AG04450 (cell line): Measurements from ENCODE around the gene FMNL2. TPM values are rescaled to one million over a fixed set of nuclear protein-coding genes. Genes with fewer than 3 reads are reported as not detected.

ENCODE experiments used
- CTCF ChIA-PET: fragments of 300-600, 350-600 bp; formaldehyde crosslinking; extraction: SDS; loops from one replicate; lab custom pipeline; 2022; ENCODE audit warnings: antibody characterized with exemption, inconsistent platforms; lab: Charles Lee
- POLR2A ChIA-PET: fragments of 350-600 bp; formaldehyde crosslinking; extraction: SDS; loops from one replicate; lab custom pipeline; 2021; ENCODE audit warnings: antibody characterized with exemption, inconsistent platforms; lab: Yijun Ruan, JAX
- DNase-seq: peaks from one replicate; pipeline ENCODE4 v3.0.0-alpha.2; 2011; ENCODE audit warnings: low read depth, low spot score
- H3K27ac ChIP-seq: one replicate; pipeline ENCODE4 v1.5.1; 2012; ENCODE audit warnings: low read depth, low read length, control low read depth
- H3K27me3 ChIP-seq: one replicate; pipeline ENCODE4 v1.6.0; 2012; ENCODE audit warnings: low read length; ENCODE audit not compliant: control insufficient read depth, insufficient read depth
- H3K4me3 ChIP-seq: 2 replicates; pipeline ENCODE4 v1.5.1; 2011; ENCODE audit warnings: mild to moderate bottlenecking, low read depth, low read length, control low read depth
- H3K9me3 ChIP-seq: 2 replicates; pipeline ENCODE4 v1.5.1; 2012; ENCODE audit warnings: low read length; ENCODE audit not compliant: control insufficient read depth, insufficient read depth
- CTCF ChIP-seq: IDR thresholded peaks from 2 replicates; pipeline ENCODE4 v1.5.1; 2011; ENCODE audit warnings: low read depth, low read length, control low read depth, inconsistent platforms
- polyA plus RNA-seq: library from polyadenylated mRNA; depleted of rRNA; stranded (reverse); fragments of >200 nt; gene quantifications from 2 replicates; pipeline ENCODE4 v1.2.3, GENCODE V29; 2011

The FMNL2 gene
- polyA plus RNA-seq, 1 experiment: 22.0 TPM

GRCh38 chr2:152430876-152431275, 95.9 kb downstream of the FMNL2 start:
- Histone ChIP-seq H3K27me3 (no peaks in the 10 kb centered on the region), H3K9me3 (no peaks in the 10 kb centered on the region), H3K4me3 (no peak overlapping the region), H3K27ac (no peak overlapping the region)
- POLR2A ChIA-PET: no interaction called here
- no peak for DNase-seq
- CTCF ChIA-PET: no interaction called here
- no peak for TF ChIP-seq CTCF

- Histone ChIP-seq H3K27ac (no peak overlapping the region), H3K27me3 (no peaks in the 10 kb centered on the region), H3K9me3 (no peaks in the 10 kb centered on the region), H3K4me3 (no peak overlapping the region)
- ChIA-PET CTCF (no interaction called here), POLR2A (no interaction called here)
- DNase-seq: no peak
- no peak for TF ChIP-seq CTCF
Measured at GRCh38 chr2:152431370-152432098, 96.6 kb downstream of the FMNL2 start.

- H3K27me3 ChIP-seq: no peaks in the 10 kb centered on the region
- no peak overlapping the region for H3K4me3 ChIP-seq
- POLR2A ChIA-PET: interaction anchor here (0.7 kb wide), 1 partner anchor 189 kb away, joined by 3 read pairs; no protein-coding TSS in a partner anchor
- CTCF ChIA-PET: no interaction called here
- no peak for DNase-seq
- no peak overlapping the region for H3K27ac ChIP-seq
- H3K9me3 ChIP-seq: no peaks in the 10 kb centered on the region
- TF ChIP-seq CTCF: no peak
Measured at GRCh38 chr2:152432206-152432653, 97.3 kb downstream of the FMNL2 start.

- Histone ChIP-seq H3K27me3 (no peaks in the 10 kb centered on the region), H3K9me3 (no peaks in the 10 kb centered on the region), H3K27ac (no peak overlapping the region), H3K4me3 (no peak overlapping the region)
- no peak for TF ChIP-seq CTCF
- ChIA-PET CTCF (no interaction called here), POLR2A (interaction anchor here (0.7 kb wide), 1 partner anchor 189 kb away, joined by 3 read pairs; no protein-coding TSS in a partner anchor)
- DNase-seq: no peak
Measured at GRCh38 chr2:152432765-152433164, 97.8 kb downstream of the FMNL2 start.

GRCh38 chr2:152433289-152433688, 98.3 kb downstream of the FMNL2 start:
- Histone ChIP-seq H3K27me3 (no peaks in the 10 kb centered on the region), H3K4me3 (no peak overlapping the region), H3K9me3 (no peaks in the 10 kb centered on the region), H3K27ac (no peak overlapping the region)
- ChIA-PET POLR2A (no interaction called here), CTCF (no interaction called here)
- no peak for TF ChIP-seq CTCF
- DNase-seq: no peak
